Glutamatergic neuron (in vitro differentiated cells): ENCODE data around the gene HS6ST2. TPM values are rescaled to one million over a fixed set of nuclear protein-coding genes. Genes with fewer than 3 reads are reported as not detected.
"Not testable (repeated sequence)": the region's sequence is repeated elsewhere in the genome, so short reads cannot be mapped to it uniquely, and the experiment has no call there.

Source experiments
- DNase-seq: peaks from one replicate; pipeline ENCODE4 v3.0.0; 2022
- H3K27ac Mint-ChIP-seq: one replicate; pipeline ENCODE4 v1.8.0; 2020; ENCODE audit warnings: mild to moderate bottlenecking, mixed read lengths, inconsistent platforms; ENCODE audit not compliant: unreplicated experiment
- H3K27me3 Mint-ChIP-seq: one replicate; pipeline ENCODE4 v1.8.0; 2020; ENCODE audit warnings: mild to moderate bottlenecking, moderate library complexity, mixed read lengths, inconsistent platforms; ENCODE audit not compliant: unreplicated experiment
- H3K36me3 Mint-ChIP-seq: one replicate; pipeline ENCODE4 v1.8.0; 2020; ENCODE audit warnings: mild to moderate bottlenecking, mixed read lengths, inconsistent platforms; ENCODE audit not compliant: unreplicated experiment
- H3K4me1 Mint-ChIP-seq: one replicate; pipeline ENCODE4 v1.8.0; 2020; ENCODE audit warnings: mild to moderate bottlenecking, low read depth, mixed read lengths, inconsistent platforms; ENCODE audit not compliant: unreplicated experiment
- H3K4me3 Mint-ChIP-seq: one replicate; pipeline ENCODE4 v1.8.0; 2020; ENCODE audit warnings: mild to moderate bottlenecking, mixed read lengths, inconsistent platforms; ENCODE audit not compliant: unreplicated experiment
- H3K9me3 Mint-ChIP-seq: one replicate; pipeline ENCODE4 v1.8.0; 2020; ENCODE audit warnings: mild to moderate bottlenecking, moderate library complexity, mixed read lengths, inconsistent platforms; ENCODE audit not compliant: unreplicated experiment
- total RNA-seq: library from RNA; stranded (reverse); fragmentation: NEBNext Ultra II Directional; extraction: Animal tissue kit (Norgen Biotek cat#: 25700); gene quantifications from one replicate; pipeline ENCODE4 v1.2.1, GENCODE V29; 2021; ENCODE audit not compliant: unreplicated experiment
- TF ChIP-seq, protein P1 (sequence below): fragments of 200-600 bp; sonication (generic); IDR thresholded peaks from one replicate; pipeline ENCODE4 v1.5.0; 2021; ENCODE audit not compliant: partially characterized antibody, unreplicated experiment

The HS6ST2 gene
- total RNA-seq, 1 donor from 2014 or later, result 2.9 TPM

DNA sequence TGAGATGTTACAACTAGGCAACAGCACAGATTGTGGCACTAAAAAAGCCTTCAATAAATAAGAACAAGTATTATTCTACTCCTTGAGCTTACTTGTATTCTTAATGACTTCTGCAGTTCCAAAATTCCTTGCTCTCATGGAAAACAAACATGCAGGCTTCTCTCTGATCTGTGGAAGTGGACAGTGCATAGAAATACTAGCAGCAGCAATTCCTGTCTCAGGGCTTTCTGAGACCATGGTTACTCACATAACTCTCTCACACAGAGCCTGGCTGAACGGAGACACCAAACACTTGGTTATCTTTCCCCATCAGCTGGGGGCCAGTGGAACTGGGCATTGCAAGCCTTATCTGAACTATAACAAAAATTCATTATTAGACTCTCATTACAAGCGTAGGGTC, 32.4 kb upstream of the HS6ST2 start:
- Mint-ChIP-seq H3K9me3 (no peaks in the 10 kb centered on the region), H3K4me3 (no peak overlapping the region)

DNA sequence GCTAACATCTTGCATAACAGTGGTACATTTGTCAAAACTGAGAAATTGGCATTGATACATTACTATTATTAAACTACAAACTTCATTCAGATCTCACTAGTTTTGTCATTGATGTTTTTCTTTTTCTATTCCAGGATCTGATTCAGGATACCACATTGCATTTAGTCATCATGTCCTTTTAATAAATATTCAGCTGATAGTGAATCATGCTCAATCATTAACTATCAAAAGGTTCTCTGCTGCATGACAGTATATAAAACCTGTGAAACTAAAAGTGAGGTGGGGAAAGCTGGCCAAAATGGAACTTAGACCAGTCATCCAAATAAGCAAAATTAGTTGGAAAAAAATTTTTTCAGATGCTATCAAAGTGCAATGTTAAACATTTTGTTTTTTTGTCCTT, 28.1 kb upstream of the HS6ST2 start:
- Mint-ChIP-seq H3K27ac (no peak overlapping the region), H3K27me3 (no peaks in the 10 kb centered on the region), H3K4me3 (no peak overlapping the region), H3K36me3 (no peaks in the 10 kb centered on the region), H3K4me1 (no peaks in the 10 kb centered on the region), H3K9me3 (no peaks in the 10 kb centered on the region)
- TF ChIP-seq, protein P1, sequence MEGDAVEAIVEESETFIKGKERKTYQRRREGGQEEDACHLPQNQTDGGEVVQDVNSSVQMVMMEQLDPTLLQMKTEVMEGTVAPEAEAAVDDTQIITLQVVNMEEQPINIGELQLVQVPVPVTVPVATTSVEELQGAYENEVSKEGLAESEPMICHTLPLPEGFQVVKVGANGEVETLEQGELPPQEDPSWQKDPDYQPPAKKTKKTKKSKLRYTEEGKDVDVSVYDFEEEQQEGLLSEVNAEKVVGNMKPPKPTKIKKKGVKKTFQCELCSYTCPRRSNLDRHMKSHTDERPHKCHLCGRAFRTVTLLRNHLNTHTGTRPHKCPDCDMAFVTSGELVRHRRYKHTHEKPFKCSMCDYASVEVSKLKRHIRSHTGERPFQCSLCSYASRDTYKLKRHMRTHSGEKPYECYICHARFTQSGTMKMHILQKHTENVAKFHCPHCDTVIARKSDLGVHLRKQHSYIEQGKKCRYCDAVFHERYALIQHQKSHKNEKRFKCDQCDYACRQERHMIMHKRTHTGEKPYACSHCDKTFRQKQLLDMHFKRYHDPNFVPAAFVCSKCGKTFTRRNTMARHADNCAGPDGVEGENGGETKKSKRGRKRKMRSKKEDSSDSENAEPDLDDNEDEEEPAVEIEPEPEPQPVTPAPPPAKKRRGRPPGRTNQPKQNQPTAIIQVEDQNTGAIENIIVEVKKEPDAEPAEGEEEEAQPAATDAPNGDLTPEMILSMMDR, result no peak
- no peak for DNase-seq

More for the DNA sequence above, 32.4 kb upstream of the HS6ST2 start:
- H3K4me1 Mint-ChIP-seq, result no peaks in the 10 kb centered on the region
- TF ChIP-seq, protein P1, result no peak
- DNase-seq, result no peak
- H3K27ac Mint-ChIP-seq, result no peak overlapping the region
- no peaks in the 10 kb centered on the region for H3K36me3 Mint-ChIP-seq
- H3K27me3 Mint-ChIP-seq, result no peaks in the 10 kb centered on the region

DNA sequence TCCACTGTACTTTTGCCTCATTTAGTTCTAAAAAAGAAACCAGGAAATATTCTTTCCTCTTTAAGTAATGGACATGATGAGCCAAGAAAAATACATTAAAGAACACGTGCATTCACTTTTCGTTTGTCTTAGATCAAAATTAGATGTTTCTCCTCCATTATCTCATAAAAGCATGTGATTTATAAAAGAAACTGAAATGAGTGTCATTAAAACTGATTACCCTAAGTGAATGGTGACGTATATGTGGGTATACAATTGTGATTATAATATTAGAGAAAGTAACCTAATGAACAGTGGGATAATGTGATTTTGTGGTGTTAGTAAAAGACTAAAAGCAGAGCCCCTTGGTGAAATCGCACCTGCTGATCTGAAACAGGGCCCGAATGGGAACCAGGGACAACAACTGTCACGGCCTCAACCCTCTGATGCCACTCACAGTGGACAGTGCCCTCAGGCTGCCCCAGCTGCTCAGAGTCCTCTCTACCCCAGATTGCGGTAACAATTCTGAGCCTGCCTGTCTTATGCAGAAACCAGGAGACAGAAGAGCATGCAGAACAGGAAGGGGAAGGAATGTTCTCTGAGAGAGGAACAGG, 25.7 kb upstream of the HS6ST2 start:
- no peaks in the 10 kb centered on the region for H3K36me3 Mint-ChIP-seq
- H3K4me1 Mint-ChIP-seq, result no peaks in the 10 kb centered on the region
- DNase-seq, result no peak
- H3K9me3 Mint-ChIP-seq, result no peaks in the 10 kb centered on the region
- no peaks in the 10 kb centered on the region for H3K27me3 Mint-ChIP-seq
- no peak overlapping the region for H3K27ac Mint-ChIP-seq
- H3K4me3 Mint-ChIP-seq, result no peak overlapping the region
- TF ChIP-seq, protein P1, result no peak

DNA sequence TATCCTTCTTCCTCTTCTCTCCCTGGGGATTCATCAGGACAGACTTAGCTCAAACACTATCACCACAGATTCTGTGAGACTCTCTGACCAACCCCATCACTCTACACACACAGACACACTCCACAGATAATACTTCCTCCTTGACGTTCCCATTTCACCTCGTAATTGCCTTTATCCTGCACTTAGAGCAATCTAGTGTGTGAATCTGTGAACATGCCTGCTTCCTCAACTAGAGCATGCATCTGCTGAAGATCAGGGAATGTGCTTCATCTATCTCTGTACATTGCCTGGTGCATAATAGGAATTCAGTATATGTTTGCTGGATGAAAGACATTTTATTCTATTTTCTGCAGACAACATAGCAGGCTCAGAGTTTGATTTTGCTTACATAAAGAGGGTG, 25.1 kb upstream of the HS6ST2 start:
- no peak overlapping the region for H3K4me3 Mint-ChIP-seq
- no peaks in the 10 kb centered on the region for H3K27me3 Mint-ChIP-seq
- no peaks in the 10 kb centered on the region for H3K36me3 Mint-ChIP-seq
- no peaks in the 10 kb centered on the region for H3K9me3 Mint-ChIP-seq
- TF ChIP-seq, protein P1, result no peak
- H3K4me1 Mint-ChIP-seq, result no peaks in the 10 kb centered on the region
- DNase-seq, result no peak
- no peak overlapping the region for H3K27ac Mint-ChIP-seq

DNA sequence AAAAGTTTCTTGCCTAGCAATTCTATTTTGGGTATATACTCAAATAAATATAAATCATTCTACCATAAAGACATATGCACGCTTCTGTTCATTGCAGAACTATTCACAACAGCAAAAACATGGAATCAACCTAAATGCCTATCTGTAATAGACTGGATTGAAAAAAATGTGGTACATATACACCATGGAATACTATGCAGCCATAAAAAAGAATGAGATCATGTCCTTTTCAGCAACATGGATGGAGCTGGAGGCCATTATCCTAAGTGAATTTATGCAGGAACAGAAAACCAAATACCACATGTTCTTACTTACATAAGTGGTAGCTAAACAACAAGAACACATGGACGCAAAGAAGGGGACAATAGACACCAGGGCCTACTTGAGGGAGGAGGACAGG, 21.6 kb upstream of the HS6ST2 start:
- not testable (repeated sequence) for H3K9me3 Mint-ChIP-seq, H3K4me3 Mint-ChIP-seq, H3K27ac Mint-ChIP-seq, DNase-seq, H3K4me1 Mint-ChIP-seq, H3K27me3 Mint-ChIP-seq, H3K36me3 Mint-ChIP-seq
